HG03064 (cell line): Measurements from ENCODE around the gene MS4A18.

Source experiments
- ATAC-seq: cut with Tn5 transposase; IDR thresholded peaks from one replicate; pipeline ENCODE4 v1.9.1; 2021; ENCODE audit warnings: low read depth; ENCODE audit not compliant: unreplicated experiment

MS4A18 gene

DNA sequence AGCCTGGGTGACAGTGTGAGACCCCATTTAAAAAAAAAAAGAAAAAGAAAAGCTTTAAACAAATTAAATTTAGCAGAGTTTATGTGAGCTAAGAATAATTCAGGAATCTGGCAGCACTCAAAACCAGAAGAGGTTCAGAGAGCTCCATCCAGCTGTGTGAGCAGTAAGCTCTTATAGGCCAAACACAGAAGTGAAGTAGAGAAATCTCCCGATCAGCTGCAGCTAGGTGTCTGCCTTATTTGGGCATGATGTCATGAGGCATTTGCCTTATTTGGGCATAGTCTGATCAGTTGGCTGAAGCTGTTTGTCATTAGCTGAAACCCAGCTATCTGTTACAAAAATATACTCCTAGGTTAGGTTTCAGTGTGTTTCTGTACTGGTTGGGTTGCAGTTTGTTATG lies 40.4 kb downstream of the MS4A18 start:
- ATAC-seq = peak; percentile 36

DNA sequence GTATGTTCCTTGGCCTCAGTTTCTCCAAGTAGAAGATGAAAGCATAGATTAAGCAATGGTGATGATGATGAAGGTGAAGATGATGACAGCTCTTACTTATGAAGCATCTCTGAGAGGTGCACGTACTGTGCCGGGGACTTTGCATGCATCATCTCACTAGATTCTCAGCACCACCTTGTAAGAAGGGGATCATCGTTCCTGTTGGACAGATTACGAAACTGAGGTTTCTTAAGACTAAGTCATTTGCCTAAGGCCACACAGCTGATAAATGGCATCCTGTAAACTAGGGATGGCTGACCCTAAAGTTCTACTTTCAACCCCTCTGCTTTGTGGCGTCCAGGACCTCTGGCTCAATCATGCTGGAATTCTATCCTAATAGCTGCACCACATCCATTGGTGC lies 40.8 kb downstream of the MS4A18 start:
- ATAC-seq = no peak

DNA sequence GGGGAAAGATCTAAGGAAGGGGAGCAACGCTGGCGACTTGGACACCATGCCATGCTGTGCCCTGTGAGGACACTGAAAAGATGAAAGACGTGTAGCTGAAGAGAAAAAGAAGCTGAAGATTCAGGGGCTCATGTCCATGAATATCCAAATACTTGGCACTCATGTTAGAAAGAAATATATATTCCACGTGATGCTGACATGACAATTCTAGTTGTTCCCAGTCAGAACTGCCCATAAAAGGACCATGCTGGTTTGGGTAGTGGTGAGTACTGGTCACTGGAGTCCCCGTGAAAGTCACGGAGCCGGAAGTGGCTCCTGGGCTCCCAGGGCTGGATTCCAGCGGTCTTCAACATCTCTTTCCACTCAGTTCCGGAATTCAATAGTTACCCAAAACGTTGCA lies 42.0 kb downstream of the MS4A18 start:
- ATAC-seq = no peak

DNA sequence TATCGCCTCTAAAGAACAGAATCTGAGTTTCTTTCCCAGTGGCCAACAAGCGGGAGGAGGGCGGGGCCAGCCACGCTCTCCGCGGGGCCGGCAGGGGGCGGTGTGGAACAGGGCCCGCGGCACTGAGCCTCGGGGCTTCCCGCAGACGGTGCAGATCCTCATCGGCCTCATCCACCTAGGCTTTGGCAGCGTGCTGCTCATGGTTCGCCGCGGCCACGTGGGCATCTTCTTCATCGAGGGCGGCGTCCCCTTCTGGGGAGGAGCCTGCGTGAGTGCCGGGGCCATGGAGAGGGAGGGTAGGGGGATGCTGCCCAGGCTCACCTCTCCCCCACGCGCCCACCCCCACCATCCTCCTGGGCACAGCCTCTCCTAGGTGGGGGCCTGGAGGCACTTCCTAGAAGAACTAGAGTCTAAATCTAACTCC lies 42.9 kb downstream of the MS4A18 start:
- ATAC-seq = no peak

DNA sequence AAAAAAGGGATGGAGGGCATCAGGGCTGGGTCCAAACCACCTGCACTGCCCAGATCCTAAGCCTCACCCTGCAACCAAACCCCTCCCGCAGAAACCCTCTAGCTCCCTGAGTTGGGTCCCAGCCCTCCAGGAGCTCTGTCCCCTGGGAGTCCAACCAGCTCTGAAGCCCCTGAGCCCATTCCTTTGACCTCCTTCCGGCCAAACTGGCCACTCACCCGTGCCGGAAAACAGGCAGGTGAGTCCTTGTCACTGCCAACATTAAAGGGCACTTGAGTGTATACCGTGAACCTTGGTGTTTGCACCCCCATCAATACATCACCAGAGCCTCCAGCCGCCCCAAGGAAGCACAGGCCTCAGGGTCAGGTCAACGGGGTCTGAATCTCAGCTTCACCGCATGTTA lies 43.7 kb downstream of the MS4A18 start:
- no peak for ATAC-seq

DNA sequence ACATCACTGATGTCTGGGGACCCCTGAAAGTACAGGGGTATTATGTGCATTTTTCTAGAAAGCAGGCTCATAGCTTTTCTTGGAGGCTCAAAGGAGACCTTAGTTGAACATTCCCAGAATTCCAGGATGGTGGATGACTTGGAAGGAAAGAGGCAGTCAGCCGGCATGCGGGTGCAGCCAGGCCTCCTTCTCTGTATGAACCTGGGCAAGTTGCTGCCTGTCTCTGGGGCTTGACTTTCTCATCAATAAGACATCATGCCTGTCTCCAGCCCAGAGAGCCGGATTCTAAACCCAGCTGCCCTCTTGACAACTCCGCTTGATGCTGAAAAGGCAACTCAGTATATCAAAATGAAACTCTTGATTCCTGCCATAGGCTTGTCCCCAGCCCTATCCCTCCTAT lies 44.8 kb downstream of the MS4A18 start:
- no peak for ATAC-seq

DNA sequence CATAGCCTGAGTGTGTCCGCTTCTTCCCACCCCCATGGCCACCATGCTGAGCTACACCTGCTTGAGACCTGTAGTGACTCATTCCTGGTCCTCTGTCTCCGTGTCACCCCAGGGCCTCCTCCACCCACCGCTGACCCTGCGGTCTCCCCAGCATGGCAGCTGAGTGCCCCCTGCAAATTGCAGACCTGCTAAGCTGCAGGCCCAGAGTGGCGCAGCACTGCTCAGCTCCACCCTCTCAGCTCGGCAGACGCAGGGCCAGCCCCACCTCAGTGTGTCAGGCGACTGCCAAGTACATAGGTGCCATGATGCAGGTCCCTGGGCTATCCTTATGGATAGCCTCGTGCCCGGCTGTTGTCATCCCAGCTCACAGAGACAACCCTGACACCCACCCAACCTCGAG lies 45.3 kb downstream of the MS4A18 start:
- ATAC-seq = no peak

DNA sequence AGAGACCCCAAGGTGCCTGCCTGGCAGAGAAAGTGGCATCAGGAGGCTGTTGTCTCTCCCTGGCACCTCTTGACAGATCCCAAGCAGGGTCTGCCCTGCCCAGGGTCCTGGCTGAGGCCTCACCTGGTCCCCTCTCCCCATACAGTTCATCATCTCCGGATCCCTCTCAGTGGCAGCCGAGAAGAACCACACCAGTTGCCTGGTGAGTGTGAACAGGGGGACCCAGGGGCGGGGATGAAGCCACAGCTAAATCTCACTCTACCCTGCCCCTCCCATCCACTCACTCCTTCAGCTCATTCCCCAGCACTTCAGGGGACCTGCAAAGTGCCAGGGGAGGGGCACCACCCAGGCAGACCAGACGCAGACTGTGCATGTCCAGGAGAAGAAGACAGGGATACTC lies 46.6 kb downstream of the MS4A18 start:
- ATAC-seq = no peak

DNA sequence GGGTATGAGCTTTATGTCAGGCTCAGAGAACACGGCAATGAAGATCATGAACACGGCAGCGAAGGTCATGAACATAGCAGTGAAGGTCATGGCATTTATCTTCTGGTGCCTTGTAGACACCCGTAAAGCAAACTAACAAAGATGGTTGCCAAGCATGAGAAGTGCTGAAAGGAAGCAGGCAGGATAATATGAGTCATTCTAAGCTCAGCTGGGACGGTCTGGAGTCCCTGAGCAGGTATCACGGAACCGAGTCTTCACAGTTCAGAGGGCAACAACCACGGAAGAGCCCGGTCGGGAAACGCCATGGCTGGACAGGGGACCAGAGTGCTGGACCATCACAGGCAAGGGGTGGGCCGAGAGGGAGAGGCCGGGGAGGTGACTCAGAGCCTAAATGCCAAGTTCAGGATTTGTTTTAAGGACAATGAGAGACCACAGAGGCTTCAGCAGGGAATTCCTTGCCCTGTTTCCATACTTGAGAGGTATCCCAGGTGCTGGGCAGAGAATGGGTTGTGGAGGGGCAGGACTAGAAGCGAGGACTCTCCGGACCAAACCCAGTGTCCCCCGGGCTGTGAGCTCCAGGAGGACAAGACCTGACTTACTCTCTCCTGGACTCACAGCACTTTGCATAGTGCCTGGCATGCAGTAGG lies 47.5 kb downstream of the MS4A18 start:
- ATAC-seq = no peak

DNA sequence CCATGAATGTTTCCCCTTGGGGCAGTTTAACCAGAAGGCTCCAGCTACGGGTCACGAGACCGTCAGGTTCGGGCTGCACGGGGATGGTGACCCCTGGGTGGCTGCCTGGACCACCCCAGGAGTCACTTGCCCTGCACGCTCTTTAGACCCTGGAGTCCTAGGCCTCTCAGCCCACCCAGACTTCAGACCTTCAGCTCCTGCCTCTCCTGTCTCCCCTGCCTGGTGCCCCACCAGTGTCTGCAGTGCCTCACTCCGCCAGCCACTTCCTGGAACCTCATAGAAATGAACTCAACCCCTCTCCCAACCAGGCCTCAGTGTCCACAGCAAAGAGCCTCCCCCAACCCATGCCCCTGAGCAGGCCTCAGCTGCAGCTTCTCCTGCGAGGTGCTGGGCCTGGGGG lies 48.1 kb downstream of the MS4A18 start:
- no peak for ATAC-seq

DNA sequence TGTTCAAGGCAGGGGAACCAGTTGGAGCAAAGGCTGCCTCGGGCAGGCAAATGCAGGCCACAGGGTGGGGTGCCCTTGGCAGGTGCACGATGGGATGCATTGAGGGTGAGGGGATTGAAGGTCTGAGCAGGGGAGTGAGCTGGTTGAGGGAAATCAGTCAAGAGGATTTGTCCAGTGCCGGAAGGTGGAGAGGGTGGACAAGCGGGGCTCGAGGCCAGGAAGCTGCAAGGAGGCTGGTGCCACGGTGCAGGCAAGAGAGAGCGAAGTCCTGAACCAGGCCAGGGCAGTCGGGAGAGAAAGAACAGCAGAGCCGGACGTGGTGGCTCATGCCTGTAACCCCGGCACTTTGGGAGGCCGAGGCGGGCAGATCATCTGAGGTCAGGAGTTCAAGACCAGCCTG lies 50.2 kb downstream of the MS4A18 start:
- no peak for ATAC-seq

DNA sequence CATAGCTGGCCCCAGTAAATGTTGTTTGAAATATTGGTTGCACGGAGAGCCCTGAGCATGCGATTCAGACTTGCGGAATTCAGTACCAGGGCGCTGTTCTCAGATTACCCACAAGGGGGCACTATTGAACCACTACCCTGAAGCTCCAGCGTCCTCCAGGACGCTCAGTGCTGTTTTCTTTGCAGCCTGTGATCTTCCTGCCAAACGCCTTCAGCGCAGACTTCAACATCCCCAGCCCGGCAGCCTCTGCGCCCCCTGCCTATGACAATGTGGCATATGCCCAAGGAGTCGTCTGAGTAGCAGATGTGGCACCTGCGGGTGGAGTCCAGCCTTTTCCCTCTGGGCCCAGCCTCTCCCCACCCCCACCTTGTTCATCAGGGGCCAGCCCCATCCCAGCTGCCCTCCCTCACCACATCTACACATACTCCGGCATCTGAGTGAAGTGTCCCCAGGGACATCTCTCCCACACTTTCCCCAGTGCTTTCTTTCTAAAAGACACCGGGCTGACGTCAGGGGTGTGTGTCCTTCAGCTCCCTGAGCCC lies 51.0 kb downstream of the MS4A18 start:
- peak; percentile 71 for ATAC-seq

DNA sequence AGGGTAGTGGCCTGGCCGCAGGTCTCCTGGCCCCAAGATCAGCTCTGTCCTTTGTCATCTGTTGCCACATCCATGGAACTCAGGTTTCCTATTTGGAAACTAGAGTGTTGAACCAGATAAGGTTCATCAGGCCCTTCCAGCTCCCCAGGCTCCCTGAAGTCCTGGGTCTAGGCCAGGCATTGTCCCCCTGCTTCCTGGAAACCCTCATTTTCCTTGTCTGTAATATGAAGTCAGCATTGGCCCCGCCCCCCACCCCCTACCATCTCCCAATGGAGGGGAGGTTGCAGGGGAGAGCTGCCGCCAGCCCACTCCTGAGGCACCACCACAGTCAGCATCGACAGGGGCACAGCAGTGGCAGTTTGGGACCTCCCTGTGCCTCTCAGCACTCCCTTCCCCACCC lies 51.6 kb downstream of the MS4A18 start:
- no peak for ATAC-seq

DNA sequence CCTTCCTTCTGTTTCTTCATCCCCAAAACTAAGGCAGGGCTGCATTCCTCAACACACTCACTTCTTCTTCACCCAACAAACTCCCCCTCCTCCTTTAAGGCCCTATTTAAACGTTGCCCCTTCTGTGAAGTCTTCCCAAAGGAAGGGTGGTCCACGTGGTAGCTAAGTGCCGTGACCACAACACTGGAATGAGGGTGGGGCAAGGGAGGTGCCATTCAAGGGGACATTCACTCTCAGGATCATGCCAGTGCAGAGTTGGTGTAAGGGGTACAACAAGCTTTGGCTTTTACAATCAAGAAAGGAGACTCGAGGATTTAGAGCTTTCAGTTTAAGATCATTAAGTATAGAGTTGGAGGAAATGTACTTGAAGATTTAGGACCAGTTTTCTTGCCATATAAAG lies 52.6 kb downstream of the MS4A18 start:
- ATAC-seq = no peak

DNA sequence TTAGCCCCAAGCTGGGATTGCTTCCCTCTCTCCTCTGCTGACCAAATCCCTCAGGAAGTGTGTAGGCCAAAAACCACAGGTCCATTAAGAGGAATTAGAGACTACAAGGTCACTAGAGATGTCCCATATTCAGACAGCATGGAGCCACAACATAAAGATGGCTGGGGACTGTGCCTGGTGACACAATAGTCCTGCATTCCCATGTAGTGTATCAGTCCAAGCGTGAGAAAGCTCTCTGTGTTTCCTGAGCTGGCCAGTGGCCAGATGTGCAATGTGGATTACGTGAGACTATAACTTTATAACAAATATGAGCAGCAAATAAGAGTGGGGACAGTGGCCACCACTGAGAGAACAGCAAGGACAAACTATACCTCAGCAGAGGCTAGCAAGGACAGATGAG lies 53.1 kb downstream of the MS4A18 start:
- ATAC-seq = no peak

DNA sequence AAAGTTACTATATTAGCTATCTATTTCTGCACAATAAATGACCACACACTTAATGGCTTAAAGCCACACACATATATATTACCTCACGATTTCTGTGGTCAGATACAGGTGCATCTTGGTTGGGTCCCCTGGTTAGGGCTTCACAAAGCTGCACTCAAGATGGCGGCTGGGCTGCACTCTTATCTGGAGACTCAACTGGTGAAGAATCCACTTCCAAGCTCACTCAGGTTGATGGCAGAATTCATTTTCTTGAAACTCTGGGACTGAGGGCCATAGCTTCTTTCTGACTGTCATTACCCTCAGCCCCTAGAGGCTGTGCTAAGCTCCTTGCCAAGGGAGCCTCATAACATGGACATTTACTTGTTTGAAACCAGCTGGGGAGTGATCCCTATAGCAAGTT lies 55.5 kb downstream of the MS4A18 start:
- no peak for ATAC-seq

DNA sequence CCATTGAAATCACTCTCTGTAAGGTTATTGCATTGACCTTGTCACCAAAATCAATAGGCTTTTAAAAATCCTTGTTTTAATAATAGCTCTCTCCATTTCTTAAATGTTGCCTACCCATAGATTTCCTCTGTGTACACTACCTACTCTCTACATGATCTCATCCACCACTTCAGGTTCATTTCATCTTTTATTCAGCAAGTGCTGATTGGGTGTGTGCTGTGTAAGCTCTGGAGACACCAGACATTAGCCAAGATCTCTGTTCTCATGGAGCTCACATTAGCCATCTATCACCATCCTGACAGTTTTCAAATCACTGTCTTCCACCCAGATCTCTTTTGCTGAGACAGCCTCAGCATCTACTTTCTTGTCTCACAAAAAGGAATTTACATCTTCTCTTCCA lies 56.3 kb downstream of the MS4A18 start:
- no peak for ATAC-seq

DNA sequence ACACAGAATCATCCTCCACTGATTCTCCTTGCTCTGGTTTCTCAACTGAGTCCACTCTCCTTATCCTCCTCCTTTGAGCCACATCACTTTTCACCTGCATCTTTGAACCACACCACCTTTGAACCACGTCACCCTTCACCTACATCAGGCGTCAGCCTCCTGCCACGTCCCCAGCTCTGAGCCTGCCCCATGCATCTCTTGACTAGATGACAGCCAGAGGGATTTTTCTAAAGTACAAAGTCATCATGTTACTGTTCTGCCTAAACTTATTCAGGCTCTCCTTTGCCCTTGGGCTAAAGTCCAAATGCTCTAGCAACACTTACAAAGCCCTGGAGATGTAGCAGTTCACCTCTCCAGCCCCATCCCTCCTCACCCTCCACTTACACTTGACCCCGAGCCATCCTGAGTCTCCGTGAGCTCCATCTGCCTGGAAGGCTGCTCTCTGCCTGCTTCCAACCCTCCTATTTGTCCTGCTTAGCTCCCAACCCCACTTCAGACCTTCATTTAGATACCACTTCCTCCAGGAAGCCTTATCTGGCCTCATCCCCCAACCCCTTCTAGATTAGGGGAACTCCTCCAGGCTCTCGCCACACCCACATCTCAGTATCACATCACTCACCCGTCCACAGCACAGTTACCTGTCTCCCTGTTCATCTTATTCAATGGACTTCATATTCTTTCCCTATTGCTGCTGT lies 56.9 kb downstream of the MS4A18 start:
- no peak for ATAC-seq

DNA sequence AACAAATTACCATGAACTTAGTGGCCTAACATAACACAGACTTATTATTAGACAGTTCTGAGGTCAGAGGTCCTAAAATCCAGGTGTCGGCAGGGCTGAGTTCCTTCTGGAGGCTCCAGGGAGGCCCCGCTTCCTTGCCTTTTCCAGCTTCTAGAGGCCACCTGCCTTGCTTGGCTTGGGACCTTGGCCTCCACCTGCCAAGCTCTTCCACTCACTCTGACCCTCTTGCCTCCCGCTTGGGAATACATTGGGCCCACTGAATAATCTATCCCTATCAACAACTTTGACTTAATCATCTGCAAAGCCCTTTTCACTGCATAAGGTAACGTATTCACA lies 57.4 kb downstream of the MS4A18 start:
- ATAC-seq = no peak

DNA sequence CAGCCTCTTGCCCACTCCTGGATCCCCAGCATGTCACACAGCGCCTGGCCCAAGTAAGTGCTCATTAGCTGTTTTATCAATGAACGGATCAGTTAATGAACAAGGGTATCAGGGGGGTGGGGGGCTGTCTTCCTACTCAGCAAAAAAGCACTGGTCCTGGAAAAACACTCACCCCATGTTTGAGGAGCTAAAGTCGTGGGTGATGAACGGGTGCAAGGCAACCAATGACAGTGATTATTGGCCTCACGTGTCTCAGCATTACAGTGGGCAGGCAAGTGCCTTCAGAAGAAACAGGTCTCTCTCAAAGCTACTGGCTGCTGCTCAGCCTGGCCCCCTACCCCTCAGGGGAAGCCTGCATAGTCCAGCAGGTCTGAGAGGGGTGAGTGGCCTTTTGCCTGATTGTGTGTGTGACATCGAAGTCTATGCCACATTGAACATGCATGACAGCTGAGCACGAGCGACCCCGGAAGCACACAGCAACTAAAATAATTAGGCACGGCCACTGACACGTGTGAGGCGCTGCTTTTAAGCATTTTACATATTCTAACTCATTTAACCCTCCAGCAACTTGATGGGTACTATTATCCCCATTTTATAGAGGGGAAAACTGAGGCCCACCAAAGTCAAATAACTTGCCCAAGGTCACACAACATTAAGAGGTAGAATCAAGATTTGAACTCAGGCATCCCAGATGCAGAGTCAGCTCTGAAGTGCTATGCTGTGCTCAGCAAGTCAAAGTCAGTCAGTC lies 58.0 kb downstream of the MS4A18 start:
- ATAC-seq = no peak

DNA sequence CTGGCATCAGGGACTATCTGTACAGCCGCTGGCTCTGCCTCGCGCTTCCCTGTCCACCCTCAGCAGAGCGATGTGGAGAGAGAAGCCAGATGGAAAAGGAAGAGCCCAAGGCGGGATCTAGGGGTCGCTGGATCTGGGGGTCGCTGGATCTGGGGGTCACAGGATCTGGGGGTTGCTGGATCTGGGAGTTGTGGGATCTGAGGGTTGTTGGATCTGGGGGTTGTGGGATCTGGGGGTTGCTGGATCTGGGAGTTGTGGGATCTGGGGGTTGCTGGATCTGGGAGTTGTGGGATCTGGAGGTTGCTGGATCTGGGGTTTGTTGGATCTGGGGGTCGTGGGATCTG lies 58.6 kb downstream of the MS4A18 start:
- no peak for ATAC-seq

DNA sequence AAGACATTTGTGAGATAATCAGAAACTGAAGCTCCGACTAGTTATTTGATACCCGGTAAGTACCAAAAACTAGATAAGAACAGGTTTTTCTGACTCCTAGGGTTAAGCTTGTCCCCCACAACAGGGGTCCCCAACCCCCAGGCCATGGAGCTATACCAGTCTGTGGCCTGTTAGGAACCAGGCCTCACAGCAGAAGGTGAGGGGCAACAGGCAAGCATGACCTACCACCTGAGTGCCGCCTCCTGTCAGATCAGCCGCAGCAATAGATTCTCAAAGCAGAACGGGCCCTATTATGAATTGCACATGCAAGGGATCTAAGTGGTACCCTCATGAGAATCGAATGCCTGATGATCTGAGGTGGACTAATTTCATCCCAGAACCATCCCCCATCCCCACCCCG lies 59.4 kb downstream of the MS4A18 start:
- ATAC-seq = no peak
